Loucy (cell line): ENCODE data around the gene CFAP97D2.
A peak's percentile ranks its signal among the peaks of the same experiment; 100 is the strongest.

Source experiments
- H2AFZ ChIP-seq: fragments of 200-600 bp; sonication (generic); 2 replicates; pipeline ENCODE4 v1.6.0; 2016; ENCODE audit warnings: antibody characterized with exemption, mild to moderate bottlenecking, low read length, moderate library complexity
- H3F3A ChIP-seq: fragments of 200-600 bp; 2 replicates; pipeline ENCODE4 v1.6.0; 2016; ENCODE audit warnings: antibody characterized with exemption, low read depth, mild to moderate bottlenecking
- H3K27me3 ChIP-seq: fragments of 200-600 bp; sonication (generic); 2 replicates; pipeline ENCODE4 v1.6.1; 2014; ENCODE audit warnings: low read length, mild to moderate bottlenecking; ENCODE audit not compliant: insufficient read depth, poor library complexity, severe bottlenecking
- H3K36me3 ChIP-seq: fragments of 200-600 bp; sonication (generic); 2 replicates; pipeline ENCODE4 v1.6.1; 2016; ENCODE audit warnings: low read length; ENCODE audit not compliant: insufficient read depth
- H3K4me1 ChIP-seq: fragments of 200-600 bp; sonication (generic); 2 replicates; pipeline ENCODE4 v1.5.1; 2014; ENCODE audit warnings: low read length, mild to moderate bottlenecking; ENCODE audit not compliant: insufficient read depth, poor library complexity, severe bottlenecking
- H3K4me2 ChIP-seq: fragments of 200-600 bp; sonication (generic); 2 replicates; pipeline ENCODE4 v1.6.0; 2014; ENCODE audit warnings: antibody characterized with exemption, low read length, low read depth, mild to moderate bottlenecking; ENCODE audit not compliant: poor library complexity, severe bottlenecking
- H3K4me3 ChIP-seq: fragments of 200-600 bp; sonication (generic); 2 replicates; pipeline ENCODE4 v1.5.1; 2014; ENCODE audit warnings: low read length, mild to moderate bottlenecking, mixed read lengths; ENCODE audit not compliant: poor library complexity, severe bottlenecking
- H3K79me2 ChIP-seq: fragments of 200-600 bp; sonication (generic); 2 replicates; pipeline ENCODE4 v1.6.1; 2014; ENCODE audit warnings: low read length; ENCODE audit not compliant: insufficient read depth
- H3K9ac ChIP-seq: fragments of 200-600 bp; sonication (generic); 2 replicates; pipeline ENCODE4 v1.6.0; 2014; ENCODE audit warnings: mild to moderate bottlenecking, low read depth, low read length, moderate library complexity; ENCODE audit not compliant: poor library complexity, severe bottlenecking
- H3K9me2 ChIP-seq: fragments of 200-600 bp; sonication (generic); replicated peaks from 2 replicates; pipeline ENCODE4 v1.6.1; 2016; ENCODE audit warnings: low read depth, low read length, mixed read lengths
- H3K9me3 ChIP-seq: fragments of 200-600 bp; sonication (generic); 2 replicates; pipeline ENCODE4 v1.6.1; 2014; ENCODE audit warnings: mild to moderate bottlenecking, antibody characterized with exemption, low read length, low read depth; ENCODE audit not compliant: insufficient read depth
- H4K20me1 ChIP-seq: fragments of 200-600 bp; sonication (generic); 2 replicates; pipeline ENCODE4 v1.6.0; 2014; ENCODE audit warnings: antibody characterized with exemption, low read length, mild to moderate bottlenecking; ENCODE audit not compliant: insufficient read depth, poor library complexity, severe bottlenecking
- EZH2phosphoT487 ChIP-seq: fragments of 200-600 bp; IDR thresholded peaks from 2 replicates; pipeline ENCODE4 v1.6.1; 2018; ENCODE audit warnings: antibody characterized with exemption, mild to moderate bottlenecking, moderate library complexity, borderline replicate concordance
- TF ChIP-seq, protein P1 (sequence below): fragments of 200-600 bp; sonication (generic); conservative IDR thresholded peaks from 2 replicates; pipeline ENCODE4 v1.5.1; 2014; ENCODE audit warnings: mild to moderate bottlenecking, antibody characterized with exemption, low read length

CFAP97D2 gene

DNA sequence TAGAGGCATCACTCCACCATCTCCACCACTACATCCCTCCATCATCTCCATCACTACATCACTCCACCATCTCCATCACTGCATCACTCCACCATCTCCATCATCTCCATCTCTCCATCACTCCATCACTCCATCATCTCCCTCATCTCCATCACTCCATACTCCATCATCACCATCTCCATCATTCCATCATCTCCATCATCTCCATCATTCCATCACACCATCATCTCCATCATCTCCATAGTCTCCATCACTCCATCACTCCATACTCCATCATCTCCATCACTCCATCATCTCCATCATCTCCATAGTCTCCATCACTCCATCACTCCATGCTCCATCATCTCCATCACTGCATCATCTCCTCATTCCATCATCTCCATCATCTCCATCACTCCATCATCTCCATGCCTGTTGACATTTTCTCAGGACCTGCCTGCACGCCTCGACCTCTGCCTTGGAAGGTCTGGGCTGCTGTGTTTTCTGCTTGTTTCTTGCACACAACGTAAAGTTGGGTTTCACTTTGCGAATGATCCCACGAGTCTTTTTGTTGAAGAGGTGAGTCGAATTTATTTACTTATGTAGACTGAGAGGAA lies 25.5 kb upstream of the CFAP97D2 start:
- Histone ChIP-seq H3K4me3 (peak overlapping the region; percentile 49), H2AFZ (no peak overlapping the region)

GRCh38 chr13:114154476-114154875 lies 24.6 kb upstream of the CFAP97D2 start:
- H3K4me2 ChIP-seq, result peak overlapping the region; percentile 75

More for the DNA sequence above, 25.5 kb upstream of the CFAP97D2 start:
- no peaks in the 10 kb centered on the region for H4K20me1 ChIP-seq
- no peaks in the 10 kb centered on the region for H3K9me3 ChIP-seq
- no peaks in the 10 kb centered on the region for H3K79me2 ChIP-seq
- H3K4me1 ChIP-seq, result peaks cover 67% of the 10 kb centered on the region
- H3K9ac ChIP-seq, result peak overlapping the region; percentile 57
- TF ChIP-seq EZH2phosphoT487, result no peak
- TF ChIP-seq, protein P1, sequence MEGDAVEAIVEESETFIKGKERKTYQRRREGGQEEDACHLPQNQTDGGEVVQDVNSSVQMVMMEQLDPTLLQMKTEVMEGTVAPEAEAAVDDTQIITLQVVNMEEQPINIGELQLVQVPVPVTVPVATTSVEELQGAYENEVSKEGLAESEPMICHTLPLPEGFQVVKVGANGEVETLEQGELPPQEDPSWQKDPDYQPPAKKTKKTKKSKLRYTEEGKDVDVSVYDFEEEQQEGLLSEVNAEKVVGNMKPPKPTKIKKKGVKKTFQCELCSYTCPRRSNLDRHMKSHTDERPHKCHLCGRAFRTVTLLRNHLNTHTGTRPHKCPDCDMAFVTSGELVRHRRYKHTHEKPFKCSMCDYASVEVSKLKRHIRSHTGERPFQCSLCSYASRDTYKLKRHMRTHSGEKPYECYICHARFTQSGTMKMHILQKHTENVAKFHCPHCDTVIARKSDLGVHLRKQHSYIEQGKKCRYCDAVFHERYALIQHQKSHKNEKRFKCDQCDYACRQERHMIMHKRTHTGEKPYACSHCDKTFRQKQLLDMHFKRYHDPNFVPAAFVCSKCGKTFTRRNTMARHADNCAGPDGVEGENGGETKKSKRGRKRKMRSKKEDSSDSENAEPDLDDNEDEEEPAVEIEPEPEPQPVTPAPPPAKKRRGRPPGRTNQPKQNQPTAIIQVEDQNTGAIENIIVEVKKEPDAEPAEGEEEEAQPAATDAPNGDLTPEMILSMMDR, result no peak
- H3K9me2 ChIP-seq, result no peaks in the 10 kb centered on the region
- peak overlapping the region; percentile 75 for H3K4me2 ChIP-seq
- no peaks in the 10 kb centered on the region for H3K36me3 ChIP-seq
- H3F3A ChIP-seq, result peaks cover 5% of the 10 kb centered on the region; the same call in 1 of the 2 replicates
- H3K27me3 ChIP-seq, result no peaks in the 10 kb centered on the region

DNA sequence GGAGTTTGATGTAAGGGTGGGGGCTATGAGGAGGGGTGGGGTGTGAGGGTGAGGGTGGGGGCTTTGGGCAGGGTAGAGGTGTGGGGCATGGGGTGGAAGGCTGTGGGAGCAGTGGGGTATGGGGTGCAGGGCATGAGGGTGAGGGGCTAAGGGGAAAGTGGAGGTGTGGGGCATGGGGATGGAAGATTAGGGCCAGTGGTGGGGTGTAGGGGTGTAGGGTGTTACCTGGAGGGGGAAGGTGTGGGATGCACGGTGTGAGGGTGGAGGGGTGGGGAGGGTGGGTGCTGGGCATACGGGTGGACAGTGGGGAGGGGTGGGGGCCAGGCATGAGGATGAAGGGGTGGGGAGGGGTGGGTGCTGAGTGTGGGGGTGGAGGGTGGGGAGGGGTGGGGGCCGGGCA lies 23.7 kb upstream of the CFAP97D2 start:
- H3K9me2 ChIP-seq, result no peaks in the 10 kb centered on the region

More at GRCh38 chr13:114154476-114154875, 24.6 kb upstream of the CFAP97D2 start:
- Histone ChIP-seq H3F3A (peaks cover 5% of the 10 kb centered on the region; the same call in 1 of the 2 replicates), H3K4me1 (peaks cover 59% of the 10 kb centered on the region), H3K27me3 (no peaks in the 10 kb centered on the region), H3K9ac (peak overlapping the region; percentile 57), H3K4me3 (peak overlapping the region; percentile 49), H3K79me2 (no peaks in the 10 kb centered on the region), H3K36me3 (no peaks in the 10 kb centered on the region), H3K9me3 (no peaks in the 10 kb centered on the region), H2AFZ (no peak overlapping the region), H3K9me2 (no peaks in the 10 kb centered on the region), H4K20me1 (no peaks in the 10 kb centered on the region)
- TF ChIP-seq EZH2phosphoT487, result no peak
- TF ChIP-seq, protein P1, result no peak

More for the DNA sequence above, 23.7 kb upstream of the CFAP97D2 start:
- H3K9me3 ChIP-seq, result no peaks in the 10 kb centered on the region
- peaks cover 59% of the 10 kb centered on the region for H3K4me1 ChIP-seq
- H3K79me2 ChIP-seq, result no peaks in the 10 kb centered on the region
- H3K4me3 ChIP-seq, result no peak overlapping the region
- peak overlapping the region; percentile 40 for H3K9ac ChIP-seq
- TF ChIP-seq, protein P1, result no peak
- no peak for TF ChIP-seq EZH2phosphoT487
- no peaks in the 10 kb centered on the region for H4K20me1 ChIP-seq
- H2AFZ ChIP-seq, result no peak overlapping the region
- no peaks in the 10 kb centered on the region for H3K27me3 ChIP-seq
- peaks cover 5% of the 10 kb centered on the region; the same call in 1 of the 2 replicates for H3F3A ChIP-seq
- no peak overlapping the region for H3K4me2 ChIP-seq
- no peaks in the 10 kb centered on the region for H3K36me3 ChIP-seq
